Keratinocyte (primary cell): ENCODE measurements around the gene PRM2. TPM values are rescaled to one million over a fixed set of nuclear protein-coding genes. Genes with fewer than 3 reads are reported as not detected.

Experiments
- DNase-seq: peaks from one replicate; pipeline ENCODE4 v3.0.0-alpha.2; 2011; ENCODE audit warnings: low read depth, missing footprints, low spot score
- FAIRE-seq: peaks from 2 replicates; lab custom pipeline; 2011; peaks lifted over from hg19 to GRCh38; lab: Jason Lieb, UNC
- H2AFZ ChIP-seq: 2 replicates; pipeline ENCODE4 v1.6.0; 2012; ENCODE audit warnings: low read length, control low read depth, inconsistent platforms; ENCODE audit not compliant: control insufficient read depth
- H3K27ac ChIP-seq: 2 replicates; pipeline ENCODE4 v1.5.1; 2011; ENCODE audit warnings: low read length; ENCODE audit not compliant: control insufficient read depth, insufficient read depth
- H3K27me3 ChIP-seq: 3 replicates; pipeline ENCODE4 v1.6.0; 2011; ENCODE audit warnings: low read length; ENCODE audit not compliant: control insufficient read depth, insufficient read depth; ENCODE audit errors: extremely low read depth
- H3K36me3 ChIP-seq, 2 experiments: 2 replicates in 1 of 2; 3 replicates in 1 of 2; pipeline ENCODE4 v1.5.1; 2011; ENCODE audit warnings: low read length in 2 of 2, mild to moderate bottlenecking in 1 of 2; ENCODE audit not compliant: control insufficient read depth in 2 of 2, insufficient read depth in 2 of 2; ENCODE audit errors: extremely low read depth in 1 of 2
- H3K4me1 ChIP-seq: 3 replicates; pipeline ENCODE4 v1.5.1; 2011; ENCODE audit warnings: low read length; ENCODE audit not compliant: control insufficient read depth, insufficient read depth; ENCODE audit errors: extremely low read depth
- H3K4me2 ChIP-seq: 3 replicates; pipeline ENCODE4 v1.6.0; 2011; ENCODE audit warnings: low read depth, low read length; ENCODE audit not compliant: control insufficient read depth, insufficient read depth; ENCODE audit errors: extremely low read depth
- H3K4me3 ChIP-seq, 3 experiments: fragments of 200-600 bp in 1 of 3; sonication (generic) in 1 of 3; 2 replicates in 2 of 3; 3 replicates in 1 of 3; pipeline ENCODE4 v1.5.1; 2011 to 2016; ENCODE audit warnings: low read length in 3 of 3, mild to moderate bottlenecking in 3 of 3, control low read depth in 2 of 3, inconsistent platforms in 1 of 3, low read depth in 1 of 3, mixed read lengths in 1 of 3, mixed run types in 1 of 3, moderate library complexity in 1 of 3; ENCODE audit not compliant: control insufficient read depth in 2 of 3, insufficient read depth in 2 of 3; ENCODE audit errors: extremely low read depth in 1 of 3
- H3K79me2 ChIP-seq: 2 replicates; pipeline ENCODE4 v1.6.0; 2012; ENCODE audit warnings: low read length; ENCODE audit not compliant: control insufficient read depth, insufficient read depth
- H3K9ac ChIP-seq: 3 replicates; pipeline ENCODE4 v1.6.0; 2011; ENCODE audit warnings: low read length; ENCODE audit not compliant: control insufficient read depth, insufficient read depth; ENCODE audit errors: extremely low read depth
- H3K9me1 ChIP-seq: 3 replicates; pipeline ENCODE4 v1.6.0; 2011; ENCODE audit warnings: low read length; ENCODE audit not compliant: control insufficient read depth, insufficient read depth; ENCODE audit errors: extremely low read depth
- H3K9me3 ChIP-seq: 2 replicates; pipeline ENCODE4 v1.5.1; 2012; ENCODE audit warnings: low read depth, low read length; ENCODE audit not compliant: control insufficient read depth
- H4K20me1 ChIP-seq: 3 replicates; pipeline ENCODE4 v1.6.0; 2011; ENCODE audit warnings: low read length; ENCODE audit not compliant: control insufficient read depth, insufficient read depth; ENCODE audit errors: extremely low read depth
- EZH2 ChIP-seq: IDR thresholded peaks from one replicate; pipeline ENCODE4 v1.6.1; 2012; ENCODE audit warnings: inconsistent platforms, mild to moderate bottlenecking, low read length, moderate library complexity
- dilution Hi-C: fragments of 300-500 bp; cut with MboI; formaldehyde crosslinking; loops from one replicate; pipeline ENCODE4 v1.7.0; 2020; ENCODE audit warnings: low sequenced_read_pairs; ENCODE audit not compliant: extremely low pct_ligation_motif_present
- polyA plus RNA-seq, 5 experiments: library from polyadenylated mRNA; depleted of rRNA in 3 of 5; stranded (reverse) in 3 of 5; stranded (forward) in 1 of 5; unstranded in 1 of 5; fragments of >200 nt; gene quantifications; 1 replicate in 1 of 5; 2 replicates in 3 of 5; 3 replicates in 1 of 5; pipeline versions ENCODE4 v1.2.1 to v1.2.3, GENCODE V29; 2011 to 2012; ENCODE audit warnings: missing spikeins in 2 of 5, low read depth in 1 of 5, low replicate concordance in 1 of 5
- TF ChIP-seq, protein P1 (sequence below), 3 experiments: IDR thresholded peaks in 1 of 3; conservative IDR thresholded peaks in 1 of 3; optimal IDR thresholded peaks in 1 of 3; 2 replicates in 2 of 3; 3 replicates in 1 of 3; pipeline versions ENCODE3 to v1.5.1; 2011; ENCODE audit warnings: low read length in 3 of 3, mild to moderate bottlenecking in 3 of 3, moderate library complexity in 2 of 3, control low read depth in 1 of 3, inconsistent platforms in 1 of 3; ENCODE audit not compliant: insufficient read depth in 2 of 3; ENCODE audit errors: extremely low read depth in 1 of 3

The PRM2 gene
- polyA plus RNA-seq, 1 donor (not counting 4 experiments of a cell fraction or from before 2014, with no cell fraction given), result not detected

- Histone ChIP-seq H3K4me2 (no peak overlapping the region), H3K9ac (no peak overlapping the region), H3K9me1 (no peaks in the 10 kb centered on the region), H3K4me1 (no peaks in the 10 kb centered on the region), H4K20me1 (no peaks in the 10 kb centered on the region), H3K79me2 (no peaks in the 10 kb centered on the region), H3K9me3 (no peaks in the 10 kb centered on the region), H3K27ac (no peak overlapping the region), H3K36me3 (no peaks in the 10 kb centered on the region), H2AFZ (no peak overlapping the region), H3K4me3 (no peak overlapping the region), H3K27me3 (peaks cover 4% of the 10 kb centered on the region)
- dilution Hi-C loops, result no loop called here
- DNase-seq, result no peak
- no peak for FAIRE-seq
- no peak for TF ChIP-seq EZH2
- TF ChIP-seq, protein P1, sequence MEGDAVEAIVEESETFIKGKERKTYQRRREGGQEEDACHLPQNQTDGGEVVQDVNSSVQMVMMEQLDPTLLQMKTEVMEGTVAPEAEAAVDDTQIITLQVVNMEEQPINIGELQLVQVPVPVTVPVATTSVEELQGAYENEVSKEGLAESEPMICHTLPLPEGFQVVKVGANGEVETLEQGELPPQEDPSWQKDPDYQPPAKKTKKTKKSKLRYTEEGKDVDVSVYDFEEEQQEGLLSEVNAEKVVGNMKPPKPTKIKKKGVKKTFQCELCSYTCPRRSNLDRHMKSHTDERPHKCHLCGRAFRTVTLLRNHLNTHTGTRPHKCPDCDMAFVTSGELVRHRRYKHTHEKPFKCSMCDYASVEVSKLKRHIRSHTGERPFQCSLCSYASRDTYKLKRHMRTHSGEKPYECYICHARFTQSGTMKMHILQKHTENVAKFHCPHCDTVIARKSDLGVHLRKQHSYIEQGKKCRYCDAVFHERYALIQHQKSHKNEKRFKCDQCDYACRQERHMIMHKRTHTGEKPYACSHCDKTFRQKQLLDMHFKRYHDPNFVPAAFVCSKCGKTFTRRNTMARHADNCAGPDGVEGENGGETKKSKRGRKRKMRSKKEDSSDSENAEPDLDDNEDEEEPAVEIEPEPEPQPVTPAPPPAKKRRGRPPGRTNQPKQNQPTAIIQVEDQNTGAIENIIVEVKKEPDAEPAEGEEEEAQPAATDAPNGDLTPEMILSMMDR (optimal IDR thresholded peaks at IDR 0.05 in 1 of 3, IDR thresholded peaks at IDR 0.05 in 1 of 3, conservative IDR thresholded peaks at IDR 0.05 in 1 of 3; ENCODE audit: extremely low read depth in 1 of 3, insufficient read depth in 2 of 3, low read length in 3 of 3), result no peak
These were observed 12.9 kb upstream of the PRM2 start for GRCh38 chr16:11289202-11289601.

DNA sequence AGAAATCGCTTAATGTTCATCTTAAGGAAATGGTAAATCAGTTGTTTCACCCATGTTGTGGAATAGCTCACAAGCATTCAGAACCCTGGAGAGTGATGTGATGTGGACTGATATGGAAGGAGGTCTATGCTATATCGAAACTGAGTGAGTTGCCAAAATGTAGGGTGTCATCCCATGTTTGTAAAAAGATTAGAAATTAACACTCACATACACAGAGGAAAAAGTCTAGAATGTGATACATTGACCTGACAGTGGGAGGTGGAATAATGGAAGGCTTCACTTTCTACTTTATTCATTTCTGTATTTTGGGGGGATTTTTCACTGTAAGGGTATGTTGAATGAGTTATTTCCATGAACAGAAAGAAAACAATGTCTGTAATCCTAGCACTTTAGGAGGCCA lies 9.6 kb upstream of the PRM2 start:
- H3K27ac ChIP-seq, result no peak overlapping the region
- no peaks in the 10 kb centered on the region for H3K9me3 ChIP-seq
- no peak overlapping the region for H2AFZ ChIP-seq
- H3K36me3 ChIP-seq, result no peaks in the 10 kb centered on the region
- no peak for FAIRE-seq
- dilution Hi-C loops, result no loop called here
- H3K9me1 ChIP-seq, result no peaks in the 10 kb centered on the region
- H3K4me2 ChIP-seq, result no peak overlapping the region
- no peak for DNase-seq
- no peaks in the 10 kb centered on the region for H3K79me2 ChIP-seq
- peaks cover 4% of the 10 kb centered on the region for H3K27me3 ChIP-seq
- no peak overlapping the region for H3K9ac ChIP-seq
- H3K4me1 ChIP-seq, result no peaks in the 10 kb centered on the region
- H4K20me1 ChIP-seq, result no peaks in the 10 kb centered on the region
- H3K4me3 ChIP-seq, result no peak overlapping the region
- TF ChIP-seq EZH2, result no peak
- TF ChIP-seq, protein P1 (optimal IDR thresholded peaks at IDR 0.05 in 1 of 3, IDR thresholded peaks at IDR 0.05 in 1 of 3, conservative IDR thresholded peaks at IDR 0.05 in 1 of 3; ENCODE audit: extremely low read depth in 1 of 3, insufficient read depth in 2 of 3, low read length in 3 of 3), result no peak
